HepG2 (cell line): ENCODE results near the gene DIS3L2. TPM values are rescaled to one million over a fixed set of nuclear protein-coding genes. Genes with fewer than 3 reads are reported as not detected.

Experiments used
- ATAC-seq: fragments of 200-7000 bp; cut with Tn5 transposase; 3 replicates; pipeline ENCODE4 v1.9.1; 2020; ENCODE audit warnings: mild to moderate bottlenecking, moderate library complexity
- BruUV-seq: library from RNA; stranded (reverse); fragments of 400-500 nt; replicated peaks from 2 replicates; lab custom pipeline; 2021; lab: Mats Ljungman, UMichigan
- CTCF ChIA-PET: fragments of 300-600 bp; formaldehyde crosslinking; extraction: SDS; loops from one replicate; lab custom pipeline; 2021; ENCODE audit warnings: low total read pairs, inconsistent platforms, low intra/inter-chr PET ratio; lab: Yijun Ruan, JAX
- POLR2A ChIA-PET: fragments of 350-600 bp; sonication (Branson Sonifier 250); formaldehyde crosslinking; loops from one replicate; lab custom pipeline; 2020; ENCODE audit warnings: antibody characterized with exemption, inconsistent platforms; lab: Yijun Ruan, JAX
- DNase-seq: peaks from one replicate; pipeline ENCODE4 v3.0.0-alpha.2; 2015; ENCODE audit warnings: low spot score
- FAIRE-seq: peaks from 3 replicates; lab custom pipeline; 2011; peaks lifted over from hg19 to GRCh38; lab: Jason Lieb, UNC
- H2AFZ ChIP-seq: one replicate; pipeline ENCODE4 v1.6.1; 2011; ENCODE audit warnings: low read length, inconsistent platforms
- H3K27ac ChIP-seq: fragments of 300-600 bp; 3 replicates; pipeline ENCODE4 v1.8.0; 2011; ENCODE audit warnings: mixed run types, mild to moderate bottlenecking, mixed read lengths, low read length, inconsistent platforms; ENCODE audit not compliant: insufficient read depth; ENCODE audit errors: extremely low read length
- H3K27me3 ChIP-seq, 2 experiments: fragments of 200-600 bp in 1 of 2; 2 replicates in 1 of 2; 3 replicates in 1 of 2; pipeline versions ENCODE4 v1.6.0 to v1.8.0; 2011; ENCODE audit warnings: low read length in 2 of 2, mild to moderate bottlenecking in 2 of 2, moderate library complexity in 2 of 2, inconsistent platforms in 1 of 2; ENCODE audit not compliant: insufficient read depth in 2 of 2, control insufficient read depth in 1 of 2
- H3K36me3 ChIP-seq, 2 experiments: fragments of 200-600 bp in 1 of 2; replicated peaks in 1 of 2; 2 replicates in 1 of 2; 3 replicates in 1 of 2; pipeline versions ENCODE4 v1.5.1 to v1.8.0; 2011; ENCODE audit warnings: low read length in 2 of 2, inconsistent platforms in 1 of 2; ENCODE audit not compliant: insufficient read depth in 2 of 2, control insufficient read depth in 1 of 2
- H3K4me1 ChIP-seq: 2 replicates; pipeline ENCODE4 v1.5.1; 2012; ENCODE audit warnings: low read length, inconsistent platforms; ENCODE audit not compliant: insufficient read depth
- H3K4me2 ChIP-seq: 2 replicates; pipeline ENCODE4 v1.6.0; 2011; ENCODE audit warnings: low read depth, low read length, inconsistent platforms
- H3K4me3 ChIP-seq, 3 experiments: fragments of 200-600 bp in 1 of 3; sonication (generic), shearing (Covaris generic) in 1 of 3; replicated peaks in 1 of 3; 2 replicates each; pipeline ENCODE4 v1.5.1; 2011 to 2016; ENCODE audit warnings: low read length in 3 of 3, inconsistent platforms in 2 of 3, low read depth in 2 of 3, mild to moderate bottlenecking in 2 of 3, control low read depth in 1 of 3, mixed read lengths in 1 of 3; ENCODE audit not compliant: insufficient read depth in 1 of 3
- H3K79me2 ChIP-seq: one replicate; pipeline ENCODE4 v1.6.1; 2011; ENCODE audit warnings: low read length, inconsistent platforms; ENCODE audit not compliant: insufficient read depth
- H3K9ac ChIP-seq: 2 replicates; pipeline ENCODE4 v1.6.0; 2011; ENCODE audit warnings: mild to moderate bottlenecking, low read depth, low read length, inconsistent platforms; ENCODE audit not compliant: insufficient read depth
- H3K9me3 ChIP-seq: 2 replicates; pipeline ENCODE4 v1.5.1; 2012; ENCODE audit warnings: mild to moderate bottlenecking, low read length
- H4K20me1 ChIP-seq: 2 replicates; pipeline ENCODE4 v1.6.0; 2011; ENCODE audit warnings: inconsistent platforms, mild to moderate bottlenecking, low read length, moderate library complexity; ENCODE audit not compliant: insufficient read depth
- MAFF ChIP-seq: IDR thresholded peaks from 2 replicates; pipeline ENCODE4 v1.6.1; 2011; ENCODE audit warnings: low read depth, low read length, improper control_type of control experiment
- NFATC3 ChIP-seq: sonication (generic); formaldehyde crosslinking; IDR thresholded peaks from 2 replicates; pipeline ENCODE4 v1.5.1; 2020; ENCODE audit warnings: mild to moderate bottlenecking, missing genetic modification reagents
- NONO ChIP-seq, 2 experiments: fragments of 450-650 bp in 1 of 2; sonication (generic) in 1 of 2; formaldehyde crosslinking in 1 of 2; IDR thresholded peaks in 1 of 2; conservative IDR thresholded peaks in 1 of 2; 2 replicates each; pipeline versions ENCODE4 v1.6.1 to v1.8.0; 2017 to 2022; ENCODE audit warnings: mild to moderate bottlenecking in 1 of 2, missing genetic modification reagents in 1 of 2, moderate library complexity in 1 of 2
- ZNF713 ChIP-seq: sonication (generic); formaldehyde crosslinking; IDR thresholded peaks from 2 replicates; pipeline ENCODE4 v1.4.0; 2020; ENCODE audit warnings: mild to moderate bottlenecking, missing genetic modification reagents
- ZNF749 ChIP-seq: sonication (generic); formaldehyde crosslinking; IDR thresholded peaks from 2 replicates; pipeline ENCODE4 v1.8.0; 2022; ENCODE audit warnings: mild to moderate bottlenecking, missing genetic modification reagents, moderate library complexity, borderline replicate concordance
- ZSCAN12 ChIP-seq: sonication (generic); formaldehyde crosslinking; IDR thresholded peaks from 2 replicates; pipeline ENCODE4 v1.9.0; 2021; ENCODE audit warnings: mild to moderate bottlenecking, missing genetic modification reagents
- WGBS: methylation state at CpG from one replicate; pipeline ENCODE4 v1.1.6; 2017; ENCODE audit warnings: low lambda C conversion rate; 5-methylcytosine and 5-hydroxymethylcytosine counted together
- in situ Hi-C: cut with HindIII; loops from 2 replicates; pipeline ENCODE4 v1.10.0; 2017; ENCODE audit warnings: low pct_unique_long_range_greater_than_20kb; ENCODE audit not compliant: extremely low pct_ligation_motif_present
- intact Hi-C: fragments of 100-400 bp; cut with micrococcal nuclease; formaldehyde crosslinking; loops from one replicate; pipeline ENCODE4 v1.10.0; 2022; ENCODE audit not compliant: unreplicated experiment
- polyA plus RNA-seq, 8 experiments: library from polyadenylated mRNA; depleted of rRNA in 3 of 8; stranded (reverse) in 7 of 8; unstranded in 1 of 8; fragments of >200 nt; fragmentation: Illumina TruSeq in 4 of 8; extraction: Trizol in 4 of 8; gene quantifications; 2 replicates each; pipeline versions ENCODE4 v1.2.1 to v1.2.3, GENCODE V29; 2011 to 2016; ENCODE audit warnings: low read depth in 4 of 8, missing spikeins in 1 of 8, mixed read lengths in 1 of 8; ENCODE audit not compliant: insufficient read depth in 1 of 8
- total RNA-seq, 5 experiments: library from RNA; depleted of rRNA; stranded (reverse); fragments of >200 nt; fragmentation: Illumina TruSeq; extraction: Trizol; gene quantifications; 2 replicates each; pipeline ENCODE4 v1.2.3, GENCODE V29; 2016; ENCODE audit warnings: low read depth in 1 of 5

The DIS3L2 gene
- total and polyA plus RNA-seq, 2 of the 13 experiments (the other 11 are each of a cell fraction or from before 2014, with no cell fraction given) = 7.0 to 23.9 TPM

DNA sequence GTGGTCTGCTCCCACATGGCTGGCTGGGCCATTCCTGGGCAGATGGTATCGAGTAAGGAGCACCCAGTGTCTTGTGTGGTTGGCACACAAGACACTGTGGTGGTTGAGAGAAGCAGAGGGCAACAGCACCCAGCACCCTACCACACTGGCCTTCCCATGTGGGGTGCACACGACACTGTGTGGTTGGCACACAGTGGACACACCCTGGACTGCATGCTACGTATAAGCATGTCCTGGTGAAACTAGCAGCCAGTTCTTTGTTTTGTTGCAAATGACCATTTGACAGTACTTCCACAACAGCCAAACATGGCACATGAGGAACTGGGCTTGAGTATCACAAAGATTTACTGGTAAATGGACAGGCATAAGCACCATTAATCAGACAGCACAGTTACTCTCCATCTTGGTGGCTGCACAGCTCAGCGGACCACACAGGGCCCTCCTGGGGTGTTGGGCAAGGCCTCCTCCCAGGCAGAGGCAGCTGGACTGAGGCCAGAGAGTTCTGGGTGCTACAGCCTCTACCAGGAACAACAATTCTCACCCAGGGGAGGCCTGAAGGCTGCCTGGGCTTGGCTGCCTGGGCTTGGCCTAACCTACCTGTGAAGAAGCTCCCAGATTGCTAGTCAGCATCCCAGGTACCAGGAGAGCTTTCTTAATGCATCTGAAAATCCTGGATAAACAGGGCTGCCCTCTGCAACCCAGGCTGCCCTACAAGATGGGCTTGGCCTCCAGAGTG lies 357.7 kb downstream of the DIS3L2 start:
- BruUV-seq = no TSS peak
- no peak overlapping the region for H3K27ac ChIP-seq
- no peaks in the 10 kb centered on the region for H4K20me1 ChIP-seq
- ChIA-PET POLR2A (no interaction called here), CTCF (no interaction called here)
- H3K79me2 ChIP-seq = no peaks in the 10 kb centered on the region
- no peak overlapping the region for H3K4me2 ChIP-seq
- H3K9me3 ChIP-seq = no peaks in the 10 kb centered on the region
- intact Hi-C loops (no loop called here), in situ Hi-C loops (no loop called here)
- no peak overlapping the region for H3K4me3 ChIP-seq
- TF ChIP-seq MAFF = no peak
- no peak for FAIRE-seq
- H3K36me3 ChIP-seq = peaks cover 0 to 1% of the 10 kb centered on the region in 2 experiments; a peak in 1 of 5 replicates
- no peaks in the 10 kb centered on the region for H3K27me3 ChIP-seq
- no peaks in the 10 kb centered on the region for H3K4me1 ChIP-seq
- H2AFZ ChIP-seq = no peak overlapping the region
- DNase-seq = no peak
- 97% methylated on average over 4 of the region's 4 CpGs for WGBS
- no peak overlapping the region for H3K9ac ChIP-seq
- no peak for ATAC-seq

GRCh38 chr2:232319803-232320442 lies 358.4 kb downstream of the DIS3L2 start:
- Histone ChIP-seq H3K36me3 (peaks cover 0 to 1% of the 10 kb centered on the region in 2 experiments; a peak in 1 of 5 replicates), H3K9ac (no peak overlapping the region), H3K4me2 (no peak overlapping the region), H3K9me3 (no peaks in the 10 kb centered on the region), H3K27me3 (no peaks in the 10 kb centered on the region), H4K20me1 (no peaks in the 10 kb centered on the region), H2AFZ (no peak overlapping the region), H3K79me2 (no peaks in the 10 kb centered on the region), H3K4me1 (no peaks in the 10 kb centered on the region), H3K27ac (no peak overlapping the region), H3K4me3 (no peak overlapping the region)
- intact Hi-C loops (no loop called here), in situ Hi-C loops (loop anchor here (10.0 kb wide), 1 partner anchor 185 kb away; no protein-coding TSS in a partner anchor)
- 94% methylated on average over 9 of the region's 10 CpGs for WGBS
- DNase-seq = no peak
- ChIA-PET CTCF (no interaction called here), POLR2A (no interaction called here)
- TF ChIP-seq ZNF713 (no peak), NFATC3 (CRISPR knock-in tag) (no peak), ZSCAN12 (CRISPR knock-in tag) (no peak), ZNF749 (no peak), NONO (IDR thresholded peaks at IDR 0.05) (no peak), NONO (CRISPR knock-in tag; conservative IDR thresholded peaks at IDR 0.05) (no peak)
- no peak for ATAC-seq
- no peak for FAIRE-seq
- BruUV-seq = no TSS peak
